Islet of Langerhans (tissue), 1 donor: Measurements from ENCODE around the gene SMYD3.

Source experiments
- FAIRE-seq: peaks from one replicate; lab custom pipeline; 2011; peaks lifted over from hg19 to GRCh38; lab: Jason Lieb, UNC

Gene SMYD3

DNA sequence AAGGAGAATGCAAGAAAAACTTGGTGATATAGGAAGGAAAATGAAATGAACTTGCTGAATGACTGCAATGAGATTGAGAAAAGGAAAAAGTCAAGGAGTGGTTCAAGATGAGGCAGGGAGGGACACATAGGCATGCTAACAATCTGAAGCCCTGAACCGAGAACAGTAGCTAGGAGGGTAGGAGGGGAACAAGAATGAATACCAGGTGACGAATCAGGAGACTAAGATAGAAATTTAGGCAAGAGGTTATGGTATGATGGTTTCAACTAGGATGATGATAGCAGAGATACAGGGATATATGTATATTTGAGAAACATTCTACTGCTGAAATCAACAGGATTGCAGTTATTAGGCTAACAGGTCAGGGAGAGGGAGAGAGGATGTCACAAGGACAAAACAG, 44.1 kb downstream of the SMYD3 start:
- no peak for FAIRE-seq

DNA sequence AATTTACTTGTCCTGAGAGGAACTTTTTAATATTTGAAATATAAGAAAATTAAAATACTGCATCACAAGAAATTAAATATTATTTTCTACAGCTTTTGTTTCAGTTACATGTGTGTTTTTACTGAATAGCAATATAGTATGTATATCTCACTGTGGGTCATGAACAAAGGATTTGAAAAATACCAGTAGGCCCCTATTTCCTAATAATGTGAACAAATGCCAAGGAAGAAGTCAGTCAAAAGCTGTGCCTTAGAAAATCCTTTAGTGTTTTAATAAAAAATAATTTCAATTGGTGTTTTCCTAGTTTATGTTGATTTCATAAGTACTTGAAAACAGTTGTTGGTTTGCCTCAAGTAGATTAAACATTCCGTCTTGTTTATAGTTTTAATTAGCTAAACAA, 46.7 kb downstream of the SMYD3 start:
- FAIRE-seq, result no peak

DNA sequence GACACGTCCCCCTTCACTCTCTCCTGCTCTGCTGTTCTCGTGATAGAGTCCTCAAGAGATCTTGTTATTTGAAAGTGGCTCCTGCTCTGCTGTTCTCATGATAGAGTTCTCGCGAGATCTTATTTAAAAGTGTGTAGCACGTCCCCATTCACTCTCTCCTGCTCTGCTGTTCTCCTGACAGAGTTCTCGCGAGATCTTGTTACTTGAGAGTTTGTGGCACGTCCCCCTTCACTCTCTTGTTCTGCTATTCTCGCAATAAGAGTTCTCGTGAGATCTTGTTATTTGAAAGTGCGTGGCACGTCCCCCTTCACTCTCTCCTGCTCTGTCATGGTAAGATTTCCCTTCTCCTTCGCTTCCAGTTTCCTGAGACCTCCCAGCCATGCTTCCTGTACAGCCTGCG, 47.9 kb downstream of the SMYD3 start:
- no peak for FAIRE-seq

DNA sequence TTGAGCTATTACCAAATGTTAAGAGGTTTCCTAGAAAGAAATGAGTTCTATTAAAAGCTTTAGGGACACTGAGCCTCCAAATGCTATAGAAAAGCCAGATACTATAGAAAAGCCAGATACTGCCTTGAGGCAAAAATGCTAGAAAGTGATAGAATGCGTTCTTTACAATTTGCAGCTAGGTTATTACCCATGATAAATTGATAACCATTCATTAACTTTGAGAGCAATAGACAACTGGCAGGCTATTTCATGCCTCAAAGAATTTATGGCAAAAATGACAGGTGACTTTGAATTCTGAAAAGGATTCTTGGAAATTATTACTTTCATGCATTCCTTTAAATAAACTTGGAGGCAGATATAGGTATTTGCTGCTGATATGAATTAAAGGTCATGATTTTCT, 51.6 kb downstream of the SMYD3 start:
- no peak for FAIRE-seq

DNA sequence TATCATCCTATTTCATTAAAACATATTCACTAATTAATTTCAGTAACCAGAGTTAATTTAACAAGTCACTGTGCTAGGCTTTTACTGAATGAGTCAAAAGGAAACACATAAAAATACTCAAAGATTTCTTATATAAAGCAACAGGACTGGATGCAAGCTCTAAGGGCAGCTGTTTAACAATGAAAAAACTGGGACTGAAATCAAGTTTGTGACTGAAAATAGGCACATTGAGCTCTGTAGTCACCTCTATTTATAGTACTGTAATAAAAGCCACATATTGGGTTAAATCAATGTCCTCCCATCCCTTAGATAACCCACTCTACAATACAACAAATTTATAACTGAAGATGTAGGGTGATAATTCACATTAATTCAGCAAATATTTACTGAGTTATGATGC, 52.4 kb downstream of the SMYD3 start:
- FAIRE-seq, result no peak

DNA sequence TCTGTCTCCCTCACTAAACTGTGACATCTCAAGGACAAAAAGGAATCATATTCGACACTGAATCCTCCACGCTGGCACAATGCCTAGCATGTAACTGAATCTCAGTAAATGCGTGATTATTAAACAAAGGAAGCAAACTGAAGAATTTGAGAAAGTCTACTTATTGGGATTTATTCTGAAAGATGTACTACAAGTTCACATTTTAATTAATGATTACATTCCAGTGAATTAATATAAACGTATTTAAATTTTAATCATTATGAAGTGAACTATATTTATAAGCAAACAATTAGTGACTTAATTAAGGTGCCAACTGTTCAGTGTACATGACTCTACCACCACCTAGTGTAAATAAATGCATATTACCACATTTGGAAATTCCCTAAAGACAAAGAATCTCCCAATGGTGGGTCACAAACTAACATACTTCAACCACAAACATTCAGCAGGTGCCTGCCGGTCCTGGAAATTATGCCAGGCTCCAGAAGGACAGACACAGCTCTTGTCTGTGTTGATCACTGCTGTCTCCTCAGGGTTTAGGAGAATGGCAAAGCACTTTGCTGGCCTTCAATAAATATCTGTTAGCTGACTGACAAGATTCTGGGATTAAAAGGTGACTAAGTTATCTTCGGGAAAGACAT, 56.3 kb downstream of the SMYD3 start:
- FAIRE-seq, result no peak

DNA sequence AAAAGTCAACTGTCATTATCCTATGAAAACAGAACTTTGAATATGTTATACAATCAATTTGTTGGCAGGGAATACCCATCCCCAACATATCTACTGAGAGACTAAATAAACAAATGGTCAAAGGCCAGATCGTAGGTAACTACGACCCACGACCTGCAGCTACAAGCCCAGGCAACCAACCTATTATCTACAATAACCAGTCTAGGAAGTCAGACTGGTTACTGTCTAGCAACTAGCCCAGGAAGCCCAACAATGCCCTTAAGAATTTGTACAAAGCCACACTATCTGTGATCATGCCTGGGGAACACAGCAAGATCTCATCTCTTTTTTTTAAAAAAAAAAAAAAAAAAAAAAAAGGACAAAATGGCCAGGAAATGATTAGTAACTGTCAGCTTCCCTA, 58.7 kb downstream of the SMYD3 start:
- FAIRE-seq, result no peak

DNA sequence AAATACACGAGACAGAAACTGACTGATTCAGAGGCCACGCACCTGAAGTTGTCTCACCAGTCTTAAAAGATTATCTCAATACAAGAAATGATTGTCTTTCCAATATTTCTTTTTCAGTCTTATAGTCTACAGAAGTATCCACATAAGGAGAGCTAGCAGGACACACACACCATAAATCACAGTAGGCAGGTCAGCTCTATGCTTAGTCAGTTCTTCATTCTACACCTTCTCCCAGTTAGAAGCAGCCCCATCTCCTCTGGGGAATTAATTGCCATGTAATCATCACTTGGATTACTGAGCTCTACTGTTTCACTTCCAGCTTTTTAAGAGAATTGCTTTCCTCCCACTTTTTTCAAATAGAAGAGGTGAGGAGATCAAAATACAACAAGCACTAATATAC, 59.6 kb downstream of the SMYD3 start:
- FAIRE-seq, result no peak

DNA sequence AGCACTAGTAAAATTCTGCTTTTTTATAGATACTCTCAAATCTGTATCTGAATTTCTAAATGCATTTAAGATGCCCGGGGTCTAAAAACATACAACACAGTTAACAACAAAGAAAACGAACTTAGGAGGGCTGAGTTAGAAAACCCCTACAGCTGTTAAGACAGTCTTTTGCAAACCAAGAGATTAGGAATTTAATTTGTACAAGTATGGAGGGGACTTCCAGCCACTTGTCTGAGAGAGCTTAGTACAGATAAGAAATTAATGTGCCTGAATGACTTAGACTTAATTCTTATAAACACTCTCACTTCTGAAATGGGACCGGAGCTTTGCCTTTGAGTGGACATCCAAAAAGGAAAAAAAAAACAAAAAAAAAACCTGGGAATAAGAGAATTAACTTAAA, 61.6 kb downstream of the SMYD3 start:
- FAIRE-seq, result no peak

DNA sequence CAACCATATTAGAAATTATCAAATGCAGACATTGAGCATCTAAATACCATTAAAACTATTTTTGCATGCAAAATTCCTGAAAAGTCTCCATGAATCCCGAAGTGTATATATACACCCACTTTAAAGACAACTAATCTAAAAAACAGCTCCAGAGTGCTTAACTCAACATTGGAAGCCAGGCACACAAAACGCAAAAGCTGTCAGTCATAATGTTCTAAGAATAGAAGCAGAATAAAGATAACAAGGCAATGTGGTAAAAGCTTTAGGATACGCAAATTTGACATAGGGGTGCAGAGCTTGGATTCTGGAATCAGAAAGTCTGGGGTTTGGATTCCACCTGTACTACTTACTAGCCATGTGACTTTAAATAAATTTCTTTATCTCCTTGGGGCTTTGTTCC, 62.5 kb downstream of the SMYD3 start:
- no peak for FAIRE-seq

DNA sequence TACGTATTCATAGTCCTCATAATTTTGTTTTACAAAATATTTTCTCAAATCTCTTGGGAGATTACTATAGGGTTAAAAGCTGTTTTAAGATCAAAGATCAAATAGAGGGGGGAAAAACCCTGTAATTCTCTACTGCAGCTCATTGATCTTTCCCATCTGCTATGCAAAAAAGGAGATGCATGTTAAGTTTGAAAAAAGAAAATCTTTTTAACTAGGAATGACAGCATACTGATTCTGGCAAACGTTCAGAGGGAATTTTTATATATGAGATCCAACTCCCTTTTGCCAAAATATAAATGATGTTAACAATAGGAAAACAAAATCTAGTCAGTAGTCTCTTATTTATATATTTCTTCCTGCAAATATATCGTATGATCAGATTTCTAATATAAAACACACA, 69.1 kb downstream of the SMYD3 start:
- FAIRE-seq, result no peak

DNA sequence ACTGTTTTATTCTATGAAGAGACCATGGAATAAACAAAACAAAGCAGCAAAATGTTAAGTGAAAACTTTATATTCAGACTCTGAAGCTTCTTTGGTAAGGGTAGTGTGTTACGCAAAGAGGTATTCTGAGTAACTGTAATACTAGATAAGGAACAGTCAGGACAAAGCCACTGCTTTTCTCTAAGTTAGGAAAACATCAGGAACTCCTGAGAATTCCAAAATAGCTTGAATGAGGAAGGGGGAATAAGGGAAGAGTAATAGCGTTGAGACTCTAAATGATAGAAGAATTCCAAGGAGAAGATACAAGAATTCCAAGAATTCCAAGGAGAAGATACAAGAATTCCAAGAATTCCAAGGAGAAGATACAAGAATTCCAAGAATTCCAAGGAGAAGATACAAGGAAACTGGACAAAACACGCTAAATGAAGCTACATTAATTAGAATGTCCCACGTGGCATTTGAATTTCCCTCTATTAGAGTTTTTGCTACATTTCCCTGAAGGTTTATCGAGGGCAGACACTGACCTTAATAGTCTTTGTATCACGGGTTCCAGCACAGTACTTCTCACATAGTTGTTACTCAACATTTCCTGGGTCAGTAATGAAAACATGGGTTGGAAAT, 71.5 kb downstream of the SMYD3 start:
- FAIRE-seq, result no peak

DNA sequence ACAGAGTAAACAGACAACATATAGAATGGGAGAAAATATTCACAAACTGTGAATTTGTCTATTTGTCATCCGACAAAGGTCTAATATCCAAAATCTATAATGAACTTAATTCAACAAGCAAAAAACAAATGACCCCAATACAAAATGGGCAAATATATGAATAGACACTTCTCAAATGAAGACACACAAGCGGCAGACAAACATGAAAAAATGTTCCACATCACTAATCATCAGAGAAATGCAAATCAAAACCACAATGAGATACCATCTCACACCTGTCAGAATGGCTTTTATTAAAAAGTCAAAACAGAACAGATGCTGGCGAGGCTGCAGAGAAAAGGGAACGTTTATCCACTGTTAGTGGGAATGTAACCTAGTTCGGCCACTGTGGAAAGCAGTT, 72.7 kb downstream of the SMYD3 start:
- no peak for FAIRE-seq

DNA sequence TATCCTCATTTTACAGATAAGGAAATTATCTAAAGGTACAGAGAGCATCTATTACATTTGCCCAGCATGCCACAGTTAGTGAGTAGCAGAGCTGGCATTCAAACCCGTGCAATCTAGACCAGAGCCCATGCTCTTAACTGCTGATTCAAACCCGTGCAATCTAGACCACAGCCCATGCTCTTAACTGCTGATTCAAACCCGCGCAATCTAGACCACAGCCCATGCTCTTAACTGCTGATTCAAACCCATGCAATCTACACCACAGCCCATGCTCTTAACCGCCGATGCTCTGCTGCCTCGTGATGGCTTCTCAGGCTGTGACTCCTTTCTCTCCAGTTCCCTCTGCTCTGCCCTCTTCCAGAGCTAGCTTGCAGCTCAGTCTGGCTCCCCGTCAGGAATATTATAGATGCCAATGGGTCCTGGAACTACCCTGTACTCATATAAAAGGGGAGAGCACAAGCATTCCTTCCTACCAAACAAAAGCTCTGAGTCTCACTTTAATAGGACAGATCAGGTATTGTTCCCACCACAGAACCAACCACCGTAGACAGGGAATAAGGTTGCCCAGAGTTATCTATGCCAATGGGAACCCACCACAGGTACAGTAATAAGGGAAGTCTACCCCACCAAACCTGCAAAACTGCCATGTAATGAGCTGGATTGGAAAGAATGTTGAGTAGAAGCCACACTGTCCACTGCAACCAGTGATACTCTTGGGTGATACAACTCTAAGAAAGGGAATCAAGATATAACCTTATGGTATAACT, 78.4 kb downstream of the SMYD3 start:
- FAIRE-seq, result no peak

DNA sequence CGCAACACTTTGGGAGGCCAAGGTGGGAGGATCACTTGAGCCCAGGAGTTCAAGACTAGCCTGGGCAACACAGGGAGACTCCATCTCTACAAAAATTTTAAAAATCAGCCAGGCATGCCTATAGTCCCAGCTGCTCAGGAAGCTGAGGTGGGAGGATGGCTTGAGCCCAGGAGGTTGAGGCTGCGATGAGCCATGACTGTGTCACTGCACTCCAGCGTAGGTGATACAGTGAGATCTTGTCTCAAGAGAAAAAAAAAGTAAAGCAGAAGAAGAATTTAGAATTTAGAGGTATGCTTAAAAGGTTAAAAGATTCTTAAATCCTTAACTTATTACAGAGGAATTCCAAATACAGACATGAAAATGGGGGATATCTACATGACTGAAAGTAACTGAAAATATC, 79.5 kb downstream of the SMYD3 start:
- no peak for FAIRE-seq

DNA sequence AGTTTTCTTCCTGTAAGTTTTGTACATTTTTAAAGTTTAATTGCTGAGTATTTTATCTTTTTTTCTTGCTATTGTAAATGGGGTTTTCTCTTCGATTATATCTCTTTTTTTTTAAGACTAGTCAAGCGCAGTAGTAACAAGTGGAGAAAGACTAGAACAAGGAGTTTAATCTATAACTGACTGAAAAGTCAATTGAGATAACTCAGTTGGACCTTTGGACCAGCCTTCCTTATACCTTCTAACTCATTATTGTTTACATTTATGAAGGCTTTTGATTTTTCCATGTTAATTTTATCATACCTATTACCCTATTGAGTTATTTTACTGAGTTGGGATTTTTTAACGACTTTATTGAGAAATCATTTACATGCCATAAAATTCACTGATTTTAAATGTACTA, 81.2 kb downstream of the SMYD3 start:
- no peak for FAIRE-seq

DNA sequence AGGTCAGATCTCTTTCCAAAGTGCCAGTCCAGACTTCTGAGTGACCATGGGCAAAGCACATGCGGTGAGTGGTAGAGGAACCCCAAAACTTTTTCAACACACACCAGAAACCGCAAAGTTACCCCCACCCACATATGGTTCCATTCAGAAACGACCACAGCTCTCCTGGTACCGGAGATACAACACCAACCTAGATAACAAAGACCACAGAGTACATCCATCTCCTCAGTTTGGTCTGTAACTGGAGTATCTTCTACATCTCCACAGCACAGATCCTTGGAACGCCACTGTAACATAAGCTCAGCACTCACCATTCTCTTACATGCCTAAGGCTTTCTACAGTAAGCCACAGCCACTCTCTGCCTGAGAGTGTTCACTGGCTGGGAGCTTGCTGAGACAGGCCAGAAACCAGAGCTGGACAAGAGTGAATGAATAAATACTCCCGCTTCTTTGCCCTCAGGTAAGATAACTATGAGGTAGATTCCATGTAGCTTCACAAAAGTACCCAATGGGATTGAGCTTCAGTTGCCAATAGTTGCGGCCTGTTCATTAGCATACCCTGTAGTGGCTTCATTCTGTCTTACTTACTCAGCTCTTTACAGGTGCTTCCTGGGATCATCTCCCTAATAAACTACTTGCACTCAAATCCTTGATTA, 81.8 kb downstream of the SMYD3 start:
- FAIRE-seq, result no peak

DNA sequence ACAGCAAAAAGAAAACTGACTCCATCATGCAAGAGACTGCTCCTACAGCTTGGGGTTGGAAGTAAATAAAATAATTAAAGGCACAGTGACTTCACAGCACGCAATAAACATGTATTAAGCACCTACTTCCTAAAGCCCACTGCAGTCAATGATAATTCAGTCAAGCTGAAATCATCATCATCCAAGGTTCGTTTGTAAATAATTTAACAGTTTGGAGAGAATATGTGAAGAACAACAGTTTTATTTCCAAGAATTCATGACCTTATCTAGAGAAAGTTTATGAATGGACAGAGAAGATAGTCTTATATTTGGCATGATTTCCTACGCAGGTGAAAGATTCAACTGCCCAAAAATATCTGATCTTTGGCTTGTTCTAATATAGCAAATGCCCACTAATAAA, 86.8 kb downstream of the SMYD3 start:
- FAIRE-seq, result no peak

DNA sequence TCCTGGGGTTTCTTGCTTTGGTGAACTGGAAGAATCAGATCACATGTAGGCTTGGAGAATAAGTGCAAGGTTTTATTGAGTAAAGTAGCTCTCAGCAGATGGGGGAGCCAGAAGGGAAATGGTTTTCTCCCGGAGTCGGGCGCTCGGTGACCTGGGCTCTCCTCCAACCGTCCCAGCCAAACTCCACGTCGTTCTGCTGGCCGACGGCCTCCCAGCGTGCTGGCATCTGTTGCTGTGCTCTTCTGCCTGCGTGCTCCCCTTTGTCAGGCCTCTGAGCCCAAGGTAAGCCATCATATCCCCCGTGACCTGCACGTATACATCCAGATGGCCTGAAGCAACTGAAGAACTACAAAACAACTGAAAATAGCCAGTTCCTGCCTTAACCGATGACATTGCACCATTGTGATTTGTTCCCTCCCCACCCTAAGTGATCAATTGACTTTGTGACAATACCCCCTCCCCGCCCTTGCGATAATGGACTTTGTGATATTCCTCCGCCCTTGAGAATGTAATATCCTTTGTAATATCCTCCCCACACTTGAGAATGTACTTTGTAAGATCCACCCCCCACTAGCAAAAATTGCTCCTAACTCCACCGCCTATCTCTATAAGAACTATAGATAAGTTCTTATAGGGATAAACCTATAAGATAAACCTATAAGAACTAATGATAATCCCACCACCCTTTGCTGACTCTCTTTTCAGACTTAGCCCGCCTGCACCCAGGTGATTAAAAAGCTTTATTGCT, 88.3 kb downstream of the SMYD3 start:
- FAIRE-seq, result no peak

DNA sequence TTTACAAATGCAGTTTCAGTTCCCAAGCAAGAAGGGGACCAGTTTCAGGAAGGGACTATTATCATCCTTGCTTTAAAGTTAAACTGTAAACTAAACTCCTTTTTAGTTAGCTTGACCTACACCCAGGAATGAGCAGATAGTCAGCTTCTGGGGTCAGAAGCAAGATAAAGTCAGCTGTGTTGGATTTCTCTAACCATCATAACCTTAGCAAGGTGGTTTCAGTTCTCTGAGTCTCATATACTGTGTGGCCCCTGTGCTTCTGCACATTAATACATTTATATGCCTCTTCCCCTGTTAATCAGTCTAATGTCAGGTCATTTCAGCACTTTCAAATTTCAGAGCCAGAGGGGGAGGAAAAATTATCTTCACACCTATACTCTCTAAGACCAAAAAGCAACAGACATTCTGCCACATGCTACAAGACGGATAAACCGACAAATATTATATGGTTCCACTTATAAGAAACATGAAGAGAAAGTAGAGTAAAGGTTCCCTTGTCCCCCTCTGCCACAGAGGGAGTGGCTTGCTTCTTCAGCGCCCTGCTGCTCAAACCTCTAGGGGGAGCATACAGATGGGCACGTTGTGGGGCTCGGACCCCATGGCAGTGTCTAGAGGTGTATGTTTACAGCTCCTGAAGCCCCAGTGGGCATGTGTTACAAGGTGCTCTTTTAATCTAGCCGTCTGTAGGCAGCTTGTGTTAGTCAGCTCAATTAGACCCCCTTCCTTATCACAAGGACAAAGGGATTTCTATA, 89.1 kb downstream of the SMYD3 start:
- no peak for FAIRE-seq

DNA sequence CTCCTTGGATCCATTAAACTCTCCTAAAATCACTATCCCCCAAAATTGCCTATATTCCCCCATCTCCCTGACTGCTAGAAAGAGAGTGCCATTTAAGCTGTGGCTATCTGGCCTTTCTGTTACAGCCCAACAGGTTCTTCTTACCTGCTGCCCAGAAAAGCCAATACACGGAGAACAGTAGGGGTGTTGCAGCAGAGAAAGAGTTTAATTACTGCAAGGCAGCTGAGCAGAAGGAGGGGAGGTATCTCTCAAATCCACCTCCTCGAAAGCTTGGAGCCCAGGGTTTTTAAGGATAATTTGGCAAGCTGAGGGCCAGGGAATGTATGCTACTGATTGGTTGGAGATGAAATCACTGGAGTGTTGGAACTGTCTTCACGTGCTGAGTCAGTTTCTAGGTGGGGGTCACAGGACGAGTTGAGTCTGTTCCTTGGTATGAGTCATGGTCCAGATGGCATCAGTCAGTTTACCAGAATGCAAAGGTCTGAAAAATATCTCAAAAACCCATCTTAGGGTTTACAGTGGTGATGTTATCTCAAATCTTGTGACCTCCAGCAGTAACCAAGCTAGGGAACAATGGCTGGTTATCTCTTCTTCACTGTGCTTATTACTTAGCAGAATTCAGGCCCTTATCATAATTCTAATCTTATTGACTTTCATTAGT, 89.8 kb downstream of the SMYD3 start:
- FAIRE-seq, result no peak
